ENCODE results near the gene DDI2.

DNA sequence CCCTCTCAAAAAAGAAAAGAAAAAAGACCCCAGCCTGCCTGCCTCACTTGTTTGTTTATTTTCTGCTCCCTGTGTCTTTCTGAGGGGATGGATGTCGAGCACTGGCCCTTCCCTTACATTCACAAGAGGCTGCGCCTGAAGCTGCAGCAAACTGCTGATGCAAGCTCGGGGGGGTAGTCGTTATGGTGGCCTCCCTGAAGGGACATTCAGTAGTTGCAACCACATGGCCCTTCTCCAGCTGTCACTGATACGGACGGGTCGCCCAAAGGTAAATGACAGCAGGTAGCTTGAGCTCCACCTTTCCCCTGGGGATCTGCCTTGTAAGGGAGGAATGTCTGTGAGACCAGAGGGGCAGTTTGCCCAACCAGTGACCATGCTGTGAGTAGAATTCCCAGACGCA lies 84.5 kb downstream of the DDI2 start:
- TF ChIP-seq, protein P1, sequence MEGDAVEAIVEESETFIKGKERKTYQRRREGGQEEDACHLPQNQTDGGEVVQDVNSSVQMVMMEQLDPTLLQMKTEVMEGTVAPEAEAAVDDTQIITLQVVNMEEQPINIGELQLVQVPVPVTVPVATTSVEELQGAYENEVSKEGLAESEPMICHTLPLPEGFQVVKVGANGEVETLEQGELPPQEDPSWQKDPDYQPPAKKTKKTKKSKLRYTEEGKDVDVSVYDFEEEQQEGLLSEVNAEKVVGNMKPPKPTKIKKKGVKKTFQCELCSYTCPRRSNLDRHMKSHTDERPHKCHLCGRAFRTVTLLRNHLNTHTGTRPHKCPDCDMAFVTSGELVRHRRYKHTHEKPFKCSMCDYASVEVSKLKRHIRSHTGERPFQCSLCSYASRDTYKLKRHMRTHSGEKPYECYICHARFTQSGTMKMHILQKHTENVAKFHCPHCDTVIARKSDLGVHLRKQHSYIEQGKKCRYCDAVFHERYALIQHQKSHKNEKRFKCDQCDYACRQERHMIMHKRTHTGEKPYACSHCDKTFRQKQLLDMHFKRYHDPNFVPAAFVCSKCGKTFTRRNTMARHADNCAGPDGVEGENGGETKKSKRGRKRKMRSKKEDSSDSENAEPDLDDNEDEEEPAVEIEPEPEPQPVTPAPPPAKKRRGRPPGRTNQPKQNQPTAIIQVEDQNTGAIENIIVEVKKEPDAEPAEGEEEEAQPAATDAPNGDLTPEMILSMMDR (IDR thresholded peaks at IDR 0.05; ENCODE audit: insufficient read depth, low read depth, low read length): no peak
- no peak for TF ChIP-seq EZH2 (IDR thresholded peaks at IDR 0.05; ENCODE audit: insufficient read depth, low read length)
